Endothelial cell of umbilical vein (primary cell): ENCODE data around the gene RNF224.

Experiments used
- POLR2A ChIP-seq: IDR thresholded peaks from 2 replicates; pipeline ENCODE4 v1.6.1; 2012; ENCODE audit warnings: low read depth, mild to moderate bottlenecking, control low read depth, low read length
- TF ChIP-seq, protein P1 (sequence below), 2 donors: IDR thresholded peaks; 1 replicate in 1 of 2; 2 replicates in 1 of 2; pipeline ENCODE4 v1.5.1; 2011; ENCODE audit warnings: low read length in 2 of 2, mild to moderate bottlenecking in 2 of 2, moderate library complexity in 2 of 2, control low read depth in 1 of 2, inconsistent platforms in 1 of 2, low read depth in 1 of 2; ENCODE audit not compliant: insufficient read depth in 1 of 2; ENCODE audit errors: extremely low read depth in 1 of 2

DNA sequence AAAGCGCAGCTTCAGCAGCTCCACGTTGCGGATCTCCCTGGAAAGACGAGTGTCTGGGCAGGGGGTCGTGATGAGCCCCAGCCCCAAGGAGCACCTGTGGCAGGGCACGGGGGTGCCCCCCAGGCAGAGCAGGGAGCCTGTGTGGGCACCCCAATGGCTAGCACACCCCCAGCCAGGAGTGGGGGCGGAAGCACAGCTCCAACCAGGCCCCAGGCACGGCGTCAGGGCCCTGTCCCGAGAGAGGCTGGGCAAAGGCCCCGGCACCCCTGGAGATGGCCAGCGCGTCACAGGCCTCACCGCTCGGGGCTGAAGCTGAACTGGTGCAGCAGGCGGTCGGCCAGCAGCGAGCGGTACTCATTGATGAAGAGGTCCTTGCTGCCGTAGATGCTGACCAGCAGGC lies 46.8 kb upstream of the RNF224 start:
- no peak for TF ChIP-seq POLR2A
- TF ChIP-seq, protein P1, sequence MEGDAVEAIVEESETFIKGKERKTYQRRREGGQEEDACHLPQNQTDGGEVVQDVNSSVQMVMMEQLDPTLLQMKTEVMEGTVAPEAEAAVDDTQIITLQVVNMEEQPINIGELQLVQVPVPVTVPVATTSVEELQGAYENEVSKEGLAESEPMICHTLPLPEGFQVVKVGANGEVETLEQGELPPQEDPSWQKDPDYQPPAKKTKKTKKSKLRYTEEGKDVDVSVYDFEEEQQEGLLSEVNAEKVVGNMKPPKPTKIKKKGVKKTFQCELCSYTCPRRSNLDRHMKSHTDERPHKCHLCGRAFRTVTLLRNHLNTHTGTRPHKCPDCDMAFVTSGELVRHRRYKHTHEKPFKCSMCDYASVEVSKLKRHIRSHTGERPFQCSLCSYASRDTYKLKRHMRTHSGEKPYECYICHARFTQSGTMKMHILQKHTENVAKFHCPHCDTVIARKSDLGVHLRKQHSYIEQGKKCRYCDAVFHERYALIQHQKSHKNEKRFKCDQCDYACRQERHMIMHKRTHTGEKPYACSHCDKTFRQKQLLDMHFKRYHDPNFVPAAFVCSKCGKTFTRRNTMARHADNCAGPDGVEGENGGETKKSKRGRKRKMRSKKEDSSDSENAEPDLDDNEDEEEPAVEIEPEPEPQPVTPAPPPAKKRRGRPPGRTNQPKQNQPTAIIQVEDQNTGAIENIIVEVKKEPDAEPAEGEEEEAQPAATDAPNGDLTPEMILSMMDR (IDR thresholded peaks at IDR 0.05; ENCODE audit: extremely low read depth in 1 of 2, insufficient read depth in 1 of 2, low read depth in 1 of 2, low read length in 2 of 2): no peak
